SHP77 treated with DMSO at 0.1 percent for 48 hours (cell line): ENCODE results near the gene FGF18.

Source experiments
- DNase-seq: peaks from one replicate; lab custom pipeline; 2025; lab: John Stamatoyannopoulos, UW

Gene FGF18

GRCh38 chr5:171442287-171443042 is 23.0 kb downstream of the FGF18 start:
- DNase-seq = no peak

- no peak for DNase-seq
These were observed 25.1 kb downstream of the FGF18 start for GRCh38 chr5:171444582-171444981.

GRCh38 chr5:171445644-171446516 is 26.4 kb downstream of the FGF18 start:
- no peak for DNase-seq

- no peak for DNase-seq
These were observed 27.8 kb downstream of the FGF18 start for GRCh38 chr5:171447226-171447625.

- DNase-seq = no peak
These were observed 30.0 kb downstream of the FGF18 start for GRCh38 chr5:171449426-171449825.

- no peak for DNase-seq
These were observed 31.2 kb downstream of the FGF18 start for GRCh38 chr5:171450423-171451331.

- no peak for DNase-seq
These were observed 32.0 kb downstream of the FGF18 start for GRCh38 chr5:171451421-171451820.

- no peak for DNase-seq
These were observed 33.7 kb downstream of the FGF18 start for GRCh38 chr5:171453056-171453725.

GRCh38 chr5:171453988-171454387 is 34.5 kb downstream of the FGF18 start:
- DNase-seq = no peak

GRCh38 chr5:171454549-171454948 is 35.1 kb downstream of the FGF18 start:
- DNase-seq = no peak

GRCh38 chr5:171455522-171455921 is 36.1 kb downstream of the FGF18 start:
- DNase-seq = no peak

- no peak for DNase-seq
These were observed 37.9 kb downstream of the FGF18 start for GRCh38 chr5:171457208-171457981.

GRCh38 chr5:171459839-171460238 is 40.4 kb downstream of the FGF18 start:
- no peak for DNase-seq

GRCh38 chr5:171462136-171462927 is 42.9 kb downstream of the FGF18 start:
- DNase-seq = no peak

GRCh38 chr5:171462928-171463861 is 43.7 kb downstream of the FGF18 start:
- no peak for DNase-seq

- DNase-seq = no peak
These were observed 44.4 kb downstream of the FGF18 start for GRCh38 chr5:171463862-171464229.

- DNase-seq = no peak
These were observed 45.4 kb downstream of the FGF18 start for GRCh38 chr5:171464829-171465228.

GRCh38 chr5:171467107-171467506 is 47.7 kb downstream of the FGF18 start:
- DNase-seq = no peak

- DNase-seq = no peak
These were observed 49.9 kb downstream of the FGF18 start for GRCh38 chr5:171469326-171469725.
